Measurements from ENCODE around the gene ZFYVE27.

ZFYVE27 gene

DNA sequence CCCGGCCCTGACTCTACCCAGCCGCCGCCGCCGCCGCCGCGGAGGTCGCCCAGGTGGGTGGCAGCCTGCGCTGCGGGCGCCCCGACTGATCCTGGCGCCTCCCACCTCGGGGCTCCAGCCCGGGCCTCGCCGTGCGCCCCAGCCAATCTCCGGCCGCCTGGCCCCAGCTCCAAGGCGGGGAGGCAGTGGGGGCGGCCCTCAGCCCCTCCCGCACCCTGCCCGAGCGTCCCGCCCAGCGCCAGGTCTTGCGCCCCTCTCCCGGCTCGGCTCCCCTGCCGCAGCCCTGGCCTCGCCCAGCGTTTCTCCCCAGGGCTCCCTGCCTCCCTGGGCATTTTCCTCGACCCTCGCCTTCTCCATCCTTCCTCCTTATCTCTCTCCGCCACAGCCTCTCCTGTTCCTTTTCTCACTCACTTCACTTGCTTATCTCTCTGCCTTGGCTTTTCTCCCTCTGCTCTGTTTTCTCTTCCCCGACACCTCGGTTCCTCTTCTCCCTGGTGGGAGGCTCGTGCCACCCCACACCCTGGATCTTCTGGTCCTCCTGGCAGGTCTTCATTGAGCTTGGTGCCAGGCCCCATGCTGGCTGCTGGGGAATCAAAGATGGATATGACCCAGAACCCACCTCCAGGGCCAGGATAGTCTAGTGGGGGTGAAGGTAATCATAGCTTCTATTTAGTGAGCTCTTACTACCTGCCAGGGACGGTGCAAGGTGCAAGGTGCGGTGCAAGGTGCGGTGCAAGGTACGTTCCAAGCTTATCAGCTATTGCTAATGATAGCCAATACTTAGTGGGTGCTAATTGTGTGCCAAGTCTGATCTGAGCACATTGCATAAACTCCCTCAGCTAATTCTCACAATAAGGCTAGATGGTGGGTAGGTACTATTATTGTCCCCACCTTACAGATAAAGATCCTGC lies 35.2 kb downstream of the ZFYVE27 start, which contains the start of gene SFRP5:
Gene SFRP5 (minus strand): TSS at position 87 of the 911 bp plus-strand sequence. CDS start 166 bp downstream, outside the sequence.
- peak; percentile 28 for DNase-seq

GRCh38 chr10:97773096-97773495 lies 36.2 kb downstream of the ZFYVE27 start:
- DNase-seq: no peak

- no peak for DNase-seq
These were observed 37.9 kb downstream of the ZFYVE27 start for GRCh38 chr10:97774811-97775294.

GRCh38 chr10:97777143-97777542 lies 40.2 kb downstream of the ZFYVE27 start:
- no peak for DNase-seq

- no peak for DNase-seq
These were observed 41.7 kb downstream of the ZFYVE27 start for GRCh38 chr10:97778452-97779302.

- no peak for DNase-seq
These were observed 42.6 kb downstream of the ZFYVE27 start for GRCh38 chr10:97779492-97779891.

- DNase-seq: no peak
These were observed 43.0 kb downstream of the ZFYVE27 start for GRCh38 chr10:97779975-97780374.

DNA sequence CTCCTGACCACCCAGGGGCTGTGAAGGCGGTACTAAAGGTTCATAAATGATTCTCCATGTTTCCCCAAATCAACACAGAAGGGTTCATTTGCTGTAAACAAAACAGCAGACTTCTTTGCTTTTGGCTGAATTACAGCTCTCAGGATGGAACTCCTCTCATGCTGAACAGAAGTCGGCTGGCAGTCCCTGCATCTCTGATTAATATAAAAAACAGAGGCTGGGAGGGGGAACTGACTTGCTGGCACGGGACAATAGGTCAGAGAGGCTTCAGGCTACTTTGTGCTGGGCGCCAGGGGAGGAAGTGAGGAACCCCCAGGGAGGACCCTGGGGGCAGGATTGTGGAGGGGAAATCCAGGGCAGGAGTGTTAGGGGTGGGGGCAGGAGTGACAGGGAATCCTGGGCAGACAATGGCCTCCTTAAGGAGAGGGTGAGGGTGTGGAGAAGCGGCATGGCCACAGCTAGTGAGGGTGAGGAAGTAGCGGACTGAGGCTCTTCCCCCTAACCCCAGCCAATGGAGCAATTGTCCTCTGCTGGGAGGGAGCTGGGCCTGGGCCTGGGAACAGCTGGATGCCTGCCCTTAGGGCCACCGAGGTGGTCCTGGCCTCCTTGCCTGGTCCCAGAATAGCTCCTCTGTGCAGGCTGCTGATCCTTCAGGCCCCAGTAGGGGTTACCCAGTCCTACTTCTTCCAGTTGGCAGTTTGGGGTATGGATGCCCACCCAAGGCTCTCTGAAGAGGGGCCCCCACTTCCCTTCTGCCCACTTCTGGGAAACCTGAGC lies 44.1 kb downstream of the ZFYVE27 start:
- DNase-seq: no peak

DNA sequence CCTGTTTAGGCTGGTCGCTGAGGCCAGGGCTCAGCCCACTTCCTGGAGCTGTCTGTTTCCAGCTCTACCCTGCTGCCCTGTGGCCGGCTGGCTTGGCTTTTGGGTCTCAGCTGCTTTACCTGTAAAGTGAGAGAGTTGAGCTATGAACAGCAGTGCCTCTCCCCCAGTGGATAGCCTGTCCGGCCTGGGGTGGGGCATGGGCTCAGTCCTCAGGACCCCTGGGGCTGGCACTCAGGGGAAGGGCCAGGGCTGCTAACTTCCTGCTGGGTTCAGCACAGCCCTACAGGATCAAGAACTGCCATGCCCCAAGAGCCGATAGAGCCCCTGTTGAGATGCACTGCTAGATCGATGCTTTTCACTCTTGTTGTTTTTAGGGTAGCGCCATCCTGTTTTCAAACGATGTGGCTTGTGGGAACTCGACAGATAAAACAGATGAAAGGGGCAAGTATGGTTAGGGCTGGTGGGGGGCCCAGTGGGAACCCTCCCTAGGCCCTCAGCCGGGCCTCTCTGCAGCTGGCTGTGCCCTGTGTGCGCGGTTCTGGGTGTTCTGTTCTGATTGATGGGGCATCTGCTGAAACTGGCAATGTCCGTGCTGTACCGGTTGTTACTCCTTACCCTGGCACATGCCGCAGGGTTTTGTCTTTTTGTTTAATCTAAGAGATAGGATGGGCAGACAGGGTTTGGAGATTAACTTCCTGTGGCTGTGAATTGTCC lies 44.8 kb downstream of the ZFYVE27 start:
- no peak for DNase-seq

GRCh38 chr10:97782455-97783228 lies 45.7 kb downstream of the ZFYVE27 start:
- DNase-seq: no peak

- DNase-seq: no peak
These were observed 47.4 kb downstream of the ZFYVE27 start for GRCh38 chr10:97784200-97784810.

DNA sequence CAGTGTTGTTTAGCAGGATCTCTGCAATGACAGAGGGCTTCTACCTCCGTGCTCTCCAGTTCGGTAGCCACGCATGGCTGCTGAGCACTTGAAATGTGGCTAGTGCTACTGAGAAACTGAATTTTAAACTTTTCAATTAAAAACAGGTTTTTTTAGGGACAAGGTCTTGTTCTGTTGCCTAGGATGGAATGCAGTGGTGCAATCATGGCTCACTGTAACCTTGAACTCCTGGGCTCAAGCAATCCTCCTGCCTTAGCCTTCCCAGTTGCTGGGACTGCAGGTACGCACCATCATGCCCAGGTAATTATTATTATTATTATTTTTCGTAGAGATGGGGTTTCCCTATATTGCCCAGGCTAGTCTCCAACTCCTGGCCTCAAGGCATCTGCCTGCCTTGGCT lies 48.3 kb downstream of the ZFYVE27 start:
- no peak for DNase-seq

DNA sequence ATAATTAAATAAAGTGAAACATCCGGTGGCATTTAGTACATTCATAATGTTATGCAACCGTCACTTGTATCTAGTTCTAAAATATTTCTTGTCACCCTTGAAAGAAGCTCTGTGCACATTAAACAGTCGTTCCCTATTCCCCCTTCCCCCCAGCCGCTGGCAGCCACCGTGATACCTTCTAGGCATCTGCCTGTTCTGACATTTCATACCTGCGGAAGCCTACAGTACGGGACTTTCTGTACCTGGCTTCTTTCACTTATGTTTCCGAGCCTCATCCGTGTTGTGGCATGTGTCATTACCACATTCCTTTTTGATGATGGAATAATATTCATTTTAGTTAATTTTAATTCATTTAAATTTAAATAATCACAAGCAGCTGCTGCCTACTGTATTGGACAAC lies 48.8 kb downstream of the ZFYVE27 start:
- no peak for DNase-seq

- no peak for DNase-seq
These were observed 51.9 kb downstream of the ZFYVE27 start for GRCh38 chr10:97788552-97789442.

DNA sequence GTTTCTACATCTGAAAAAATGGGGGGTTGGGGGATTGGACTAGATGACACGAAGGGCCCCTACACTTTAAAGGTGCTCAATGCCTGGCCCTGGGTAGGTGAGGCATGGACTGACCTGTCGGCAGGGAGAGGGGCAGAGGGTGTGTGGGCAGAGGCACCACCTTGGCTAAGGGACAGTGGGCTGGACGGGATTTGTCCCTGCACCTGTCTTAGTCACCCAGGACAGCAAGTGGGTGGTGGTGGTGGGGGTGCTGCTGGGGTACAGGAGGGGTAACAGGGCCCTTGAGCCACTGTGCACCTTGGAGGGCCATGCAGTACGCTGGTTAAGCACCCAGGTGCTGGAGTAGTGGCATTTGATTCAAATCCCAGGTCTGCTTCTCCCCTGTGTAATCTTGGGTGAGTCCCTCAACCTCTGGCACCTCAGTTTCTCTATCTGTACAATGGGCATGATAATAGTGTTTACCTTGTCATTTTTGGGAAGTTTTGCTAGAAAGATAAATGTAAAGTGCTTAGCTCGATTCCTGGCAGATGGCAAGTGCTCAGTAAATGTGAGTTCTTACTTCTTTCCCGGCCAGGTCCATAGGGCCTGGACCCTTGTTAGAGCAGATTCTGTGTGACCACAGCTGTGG lies 53.0 kb downstream of the ZFYVE27 start:
- DNase-seq: no peak

- peak; percentile 43 for DNase-seq
These were observed 55.1 kb downstream of the ZFYVE27 start for GRCh38 chr10:97791824-97792721.

- no peak for DNase-seq
These were observed 59.0 kb downstream of the ZFYVE27 start for GRCh38 chr10:97795886-97796285.

GRCh38 chr10:97796651-97797050 lies 59.7 kb downstream of the ZFYVE27 start:
- no peak for DNase-seq
